K562 (cell line): ENCODE measurements around the gene KLHL14.

Experiments used
- ATF3 ChIP-seq, 2 experiments: fragments of 450-650 bp in 1 of 2; sonication (generic) in 1 of 2; formaldehyde crosslinking in 1 of 2; IDR thresholded peaks in 1 of 2; conservative IDR thresholded peaks in 1 of 2; 2 replicates each; pipeline versions ENCODE4 v1.6.1 to v1.8.1; 2016 to 2023; ENCODE audit warnings: mild to moderate bottlenecking in 2 of 2, moderate library complexity in 2 of 2, inconsistent platforms in 1 of 2, missing genetic modification reagents in 1 of 2
- BMI1 ChIP-seq: fragments of 150-350 bp; IDR thresholded peaks from 2 replicates; pipeline ENCODE4 v1.6.1; 2014; ENCODE audit warnings: low read length
- CHCHD3 ChIP-seq: fragments of 250-450 bp; sonication (Bioruptor Pico); IDR thresholded peaks from 2 replicates; pipeline ENCODE4 v2.1.2; 2022; ENCODE audit warnings: mild to moderate bottlenecking
- EP300 ChIP-seq: IDR thresholded peaks from 2 replicates; pipeline ENCODE4 v1.6.1; 2012; ENCODE audit warnings: low read length, improper control_type of control experiment
- LCOR ChIP-seq: sonication (generic); formaldehyde crosslinking; IDR thresholded peaks from 2 replicates; pipeline ENCODE4 v1.8.0; 2022; ENCODE audit warnings: mild to moderate bottlenecking, missing genetic modification reagents
- MTA3 ChIP-seq: fragments of 450-650 bp; formaldehyde crosslinking; IDR thresholded peaks from 2 replicates; pipeline ENCODE4 v1.6.1; 2017; ENCODE audit warnings: mild to moderate bottlenecking, borderline replicate concordance
- NBN ChIP-seq: fragments of 450-650 bp; IDR thresholded peaks from 2 replicates; pipeline ENCODE4 v1.6.1; 2016; ENCODE audit warnings: low read depth, mild to moderate bottlenecking
- PHB2 ChIP-seq: fragments of 450-650 bp; IDR thresholded peaks from 2 replicates; pipeline ENCODE4 v1.6.1; 2017; ENCODE audit warnings: low read depth
- POLR2A ChIP-seq: fragments of 450-650 bp; conservative IDR thresholded peaks from 2 replicates; pipeline ENCODE4 v1.6.1; 2016
- RAD21 ChIP-seq, 2 experiments: fragments of 250-450 bp in 1 of 2; fragments of 450-650 bp in 1 of 2; sonication (Bioruptor Pico) in 1 of 2; formaldehyde crosslinking in 1 of 2; IDR thresholded peaks in 1 of 2; conservative IDR thresholded peaks in 1 of 2; 2 replicates each; pipeline versions ENCODE4 v1.4.0 to v1.8.0; 2020 to 2022; ENCODE audit warnings: mild to moderate bottlenecking in 2 of 2, moderate library complexity in 1 of 2
- ZNF197 ChIP-seq: fragments of 200-800 bp; sonication (Bioruptor generic); IDR thresholded peaks from 2 replicates; pipeline ENCODE4 v1.6.1; 2016; ENCODE audit warnings: low read depth, missing genetic modification characterization, missing compliant biosample characterization
- TF ChIP-seq, protein P1 (sequence below), 3 experiments: IDR thresholded peaks in 2 of 3; conservative IDR thresholded peaks in 1 of 3; 2 replicates each; pipeline ENCODE4 v1.5.1; 2011 to 2012; ENCODE audit warnings: low read length in 3 of 3, mild to moderate bottlenecking in 3 of 3, control low read depth in 2 of 3, improper control_type of control experiment in 1 of 3, inconsistent platforms in 1 of 3, low read depth in 1 of 3, mixed read lengths in 1 of 3, moderate library complexity in 1 of 3; ENCODE audit not compliant: insufficient read depth in 2 of 3
- TF ChIP-seq, protein P2 (sequence below): sonication (generic); formaldehyde crosslinking; IDR thresholded peaks from 2 replicates; pipeline ENCODE4 v1.5.0; 2020; ENCODE audit warnings: missing genetic modification reagents
- TF ChIP-seq, protein P3 (sequence below), 2 experiments: fragments of 450-650 bp; formaldehyde crosslinking in 1 of 2; IDR thresholded peaks; 2 replicates each; pipeline versions ENCODE4 v1.4.0 to v1.6.1; 2014 to 2020; ENCODE audit warnings: mild to moderate bottlenecking in 2 of 2, borderline replicate concordance in 1 of 2, low read depth in 1 of 2

DNA sequence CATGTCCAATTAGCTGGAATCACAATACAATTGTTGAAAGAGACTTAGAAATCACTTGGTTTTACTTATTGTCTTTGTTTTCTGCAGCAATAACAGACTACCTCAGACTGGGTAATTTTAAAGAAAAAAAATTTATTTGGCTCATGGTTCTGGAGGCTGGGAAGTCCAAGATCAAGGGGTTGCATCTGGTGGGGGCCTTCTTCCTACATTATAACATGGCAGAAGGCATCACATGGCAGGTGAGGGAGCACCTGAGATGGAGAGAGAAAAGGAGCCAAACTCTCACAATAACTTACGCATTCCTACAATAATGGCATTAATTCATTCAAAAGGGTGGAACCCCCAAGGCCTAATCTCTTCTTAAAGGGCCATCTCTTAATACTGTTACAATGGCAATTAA lies 37.5 kb upstream of the KLHL14 start:
- TF ChIP-seq POLR2A (no peak), MTA3 (no peak), PHB2 (no peak), LCOR (no peak), ZNF197 (CRISPR knock-in tag) (no peak), BMI1 (no peak), RAD21 (CRISPR knock-in tag; conservative IDR thresholded peaks at IDR 0.05 in 1 of 2, IDR thresholded peaks at IDR 0.05 in 1 of 2) (no peak), NBN (no peak), ATF3 (IDR thresholded peaks at IDR 0.05) (no peak), ATF3 (CRISPR knock-in tag; conservative IDR thresholded peaks at IDR 0.05) (no peak), EP300 (no peak), CHCHD3 (no peak)
- TF ChIP-seq, protein P1, sequence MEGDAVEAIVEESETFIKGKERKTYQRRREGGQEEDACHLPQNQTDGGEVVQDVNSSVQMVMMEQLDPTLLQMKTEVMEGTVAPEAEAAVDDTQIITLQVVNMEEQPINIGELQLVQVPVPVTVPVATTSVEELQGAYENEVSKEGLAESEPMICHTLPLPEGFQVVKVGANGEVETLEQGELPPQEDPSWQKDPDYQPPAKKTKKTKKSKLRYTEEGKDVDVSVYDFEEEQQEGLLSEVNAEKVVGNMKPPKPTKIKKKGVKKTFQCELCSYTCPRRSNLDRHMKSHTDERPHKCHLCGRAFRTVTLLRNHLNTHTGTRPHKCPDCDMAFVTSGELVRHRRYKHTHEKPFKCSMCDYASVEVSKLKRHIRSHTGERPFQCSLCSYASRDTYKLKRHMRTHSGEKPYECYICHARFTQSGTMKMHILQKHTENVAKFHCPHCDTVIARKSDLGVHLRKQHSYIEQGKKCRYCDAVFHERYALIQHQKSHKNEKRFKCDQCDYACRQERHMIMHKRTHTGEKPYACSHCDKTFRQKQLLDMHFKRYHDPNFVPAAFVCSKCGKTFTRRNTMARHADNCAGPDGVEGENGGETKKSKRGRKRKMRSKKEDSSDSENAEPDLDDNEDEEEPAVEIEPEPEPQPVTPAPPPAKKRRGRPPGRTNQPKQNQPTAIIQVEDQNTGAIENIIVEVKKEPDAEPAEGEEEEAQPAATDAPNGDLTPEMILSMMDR (IDR thresholded peaks at IDR 0.05 in 2 of 3, conservative IDR thresholded peaks at IDR 0.05 in 1 of 3; ENCODE audit: insufficient read depth in 2 of 3, low read depth in 1 of 3, low read length in 3 of 3): no peak
- TF ChIP-seq, protein P2, sequence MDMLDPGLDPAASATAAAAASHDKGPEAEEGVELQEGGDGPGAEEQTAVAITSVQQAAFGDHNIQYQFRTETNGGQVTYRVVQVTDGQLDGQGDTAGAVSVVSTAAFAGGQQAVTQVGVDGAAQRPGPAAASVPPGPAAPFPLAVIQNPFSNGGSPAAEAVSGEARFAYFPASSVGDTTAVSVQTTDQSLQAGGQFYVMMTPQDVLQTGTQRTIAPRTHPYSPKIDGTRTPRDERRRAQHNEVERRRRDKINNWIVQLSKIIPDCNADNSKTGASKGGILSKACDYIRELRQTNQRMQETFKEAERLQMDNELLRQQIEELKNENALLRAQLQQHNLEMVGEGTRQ (CRISPR knock-in tag): no peak
- TF ChIP-seq, protein P3, sequence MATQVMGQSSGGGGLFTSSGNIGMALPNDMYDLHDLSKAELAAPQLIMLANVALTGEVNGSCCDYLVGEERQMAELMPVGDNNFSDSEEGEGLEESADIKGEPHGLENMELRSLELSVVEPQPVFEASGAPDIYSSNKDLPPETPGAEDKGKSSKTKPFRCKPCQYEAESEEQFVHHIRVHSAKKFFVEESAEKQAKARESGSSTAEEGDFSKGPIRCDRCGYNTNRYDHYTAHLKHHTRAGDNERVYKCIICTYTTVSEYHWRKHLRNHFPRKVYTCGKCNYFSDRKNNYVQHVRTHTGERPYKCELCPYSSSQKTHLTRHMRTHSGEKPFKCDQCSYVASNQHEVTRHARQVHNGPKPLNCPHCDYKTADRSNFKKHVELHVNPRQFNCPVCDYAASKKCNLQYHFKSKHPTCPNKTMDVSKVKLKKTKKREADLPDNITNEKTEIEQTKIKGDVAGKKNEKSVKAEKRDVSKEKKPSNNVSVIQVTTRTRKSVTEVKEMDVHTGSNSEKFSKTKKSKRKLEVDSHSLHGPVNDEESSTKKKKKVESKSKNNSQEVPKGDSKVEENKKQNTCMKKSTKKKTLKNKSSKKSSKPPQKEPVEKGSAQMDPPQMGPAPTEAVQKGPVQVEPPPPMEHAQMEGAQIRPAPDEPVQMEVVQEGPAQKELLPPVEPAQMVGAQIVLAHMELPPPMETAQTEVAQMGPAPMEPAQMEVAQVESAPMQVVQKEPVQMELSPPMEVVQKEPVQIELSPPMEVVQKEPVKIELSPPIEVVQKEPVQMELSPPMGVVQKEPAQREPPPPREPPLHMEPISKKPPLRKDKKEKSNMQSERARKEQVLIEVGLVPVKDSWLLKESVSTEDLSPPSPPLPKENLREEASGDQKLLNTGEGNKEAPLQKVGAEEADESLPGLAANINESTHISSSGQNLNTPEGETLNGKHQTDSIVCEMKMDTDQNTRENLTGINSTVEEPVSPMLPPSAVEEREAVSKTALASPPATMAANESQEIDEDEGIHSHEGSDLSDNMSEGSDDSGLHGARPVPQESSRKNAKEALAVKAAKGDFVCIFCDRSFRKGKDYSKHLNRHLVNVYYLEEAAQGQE (IDR thresholded peaks at IDR 0.05; ENCODE audit: borderline replicate concordance): no peak
- TF ChIP-seq, protein P3 (CRISPR knock-in tag; IDR thresholded peaks at IDR 0.05; ENCODE audit: low read depth): no peak
